ENCODE data around the gene HMGCL.
"Not testable (repeated sequence)": the region's sequence is repeated elsewhere in the genome, so short reads cannot be mapped to it uniquely, and the experiment has no call there.

Gene HMGCL

DNA sequence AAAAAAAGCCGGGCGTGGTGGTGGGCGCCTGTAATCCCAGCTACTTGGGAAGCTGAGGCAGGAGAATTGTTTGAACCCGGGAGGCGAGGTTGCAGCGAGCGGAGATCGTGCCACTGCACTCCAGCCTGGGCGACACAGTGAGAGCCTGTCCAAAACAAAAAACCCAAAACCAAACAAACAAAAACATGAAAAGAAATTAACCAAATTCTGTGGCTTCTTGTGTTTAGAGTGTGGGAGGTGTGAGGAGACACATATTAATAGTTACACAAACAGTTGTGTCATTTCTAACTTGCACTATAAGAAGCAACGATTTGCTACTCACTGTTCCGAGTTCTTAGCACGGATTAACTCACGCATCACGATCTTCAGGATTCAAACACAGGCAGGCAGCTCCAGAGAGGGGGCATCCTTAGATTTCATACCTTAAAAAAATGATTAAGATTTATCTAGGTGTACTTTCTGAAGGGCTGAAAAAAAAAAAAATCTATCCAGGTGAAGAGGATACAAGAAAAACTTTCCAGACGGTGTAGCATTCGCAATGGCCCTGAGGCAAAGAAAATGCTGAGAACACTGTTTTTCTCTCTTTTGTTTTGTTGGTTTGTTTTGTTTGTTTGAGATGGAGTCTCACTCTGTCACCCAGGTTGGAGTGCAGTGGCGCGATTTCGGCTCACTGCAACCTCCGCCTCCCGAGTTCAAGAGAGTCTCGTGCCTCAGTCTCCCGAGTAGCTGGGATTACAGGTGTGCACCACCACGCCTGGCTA is 713 bp upstream of the HMGCL start:
- DNase-seq, result no peak

- DNase-seq, result no peak
Observed at GRCh38 chr1:23824711-23825075, 536 bp downstream of the HMGCL start.

DNA sequence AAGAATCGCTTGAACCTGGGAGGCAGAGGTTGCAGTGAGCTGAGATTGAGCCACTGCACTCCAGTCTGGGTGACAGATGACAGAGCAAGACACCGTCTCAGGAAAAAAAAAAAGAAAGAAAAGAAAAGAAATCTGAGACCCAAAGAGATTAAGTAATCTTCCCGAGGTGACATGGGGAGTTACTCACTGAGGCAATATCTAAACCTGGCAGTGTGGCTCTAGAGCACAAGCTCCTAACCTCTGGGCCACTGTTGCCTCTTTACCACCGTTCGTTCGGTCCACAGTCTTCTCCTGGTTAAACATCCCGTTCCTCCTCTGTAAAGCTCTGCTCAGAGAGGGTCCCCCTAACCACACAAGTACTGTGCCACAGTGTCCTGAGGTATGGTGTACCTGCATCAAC is 1.5 kb downstream of the HMGCL start:
- DNase-seq, result no peak

DNA sequence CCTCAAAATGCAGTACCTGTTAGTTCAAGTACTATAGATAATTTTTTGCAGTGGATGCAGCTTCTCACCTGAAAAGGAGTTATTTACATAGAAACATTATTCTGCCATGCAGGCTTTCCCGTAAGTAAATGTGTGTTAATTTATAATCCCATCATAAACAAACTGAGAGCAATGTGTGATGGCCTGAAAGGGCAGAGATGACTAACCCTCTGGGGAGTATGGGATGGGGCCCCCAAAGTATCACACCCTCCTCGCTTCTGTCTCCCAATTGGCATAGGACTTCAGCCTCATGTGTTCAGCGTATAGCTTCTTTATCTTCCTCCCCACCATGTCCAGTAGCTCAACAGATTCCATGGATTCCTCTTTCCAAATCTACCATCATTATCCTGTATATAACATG is 7.6 kb downstream of the HMGCL start:
- DNase-seq, result no peak

GRCh38 chr1:23816906-23817305 is 8.3 kb downstream of the HMGCL start:
- DNase-seq, result no peak

- DNase-seq, result no peak
Observed at GRCh38 chr1:23816361-23816760, 8.9 kb downstream of the HMGCL start.

GRCh38 chr1:23814016-23814415 is 11.2 kb downstream of the HMGCL start:
- DNase-seq, result no peak

DNA sequence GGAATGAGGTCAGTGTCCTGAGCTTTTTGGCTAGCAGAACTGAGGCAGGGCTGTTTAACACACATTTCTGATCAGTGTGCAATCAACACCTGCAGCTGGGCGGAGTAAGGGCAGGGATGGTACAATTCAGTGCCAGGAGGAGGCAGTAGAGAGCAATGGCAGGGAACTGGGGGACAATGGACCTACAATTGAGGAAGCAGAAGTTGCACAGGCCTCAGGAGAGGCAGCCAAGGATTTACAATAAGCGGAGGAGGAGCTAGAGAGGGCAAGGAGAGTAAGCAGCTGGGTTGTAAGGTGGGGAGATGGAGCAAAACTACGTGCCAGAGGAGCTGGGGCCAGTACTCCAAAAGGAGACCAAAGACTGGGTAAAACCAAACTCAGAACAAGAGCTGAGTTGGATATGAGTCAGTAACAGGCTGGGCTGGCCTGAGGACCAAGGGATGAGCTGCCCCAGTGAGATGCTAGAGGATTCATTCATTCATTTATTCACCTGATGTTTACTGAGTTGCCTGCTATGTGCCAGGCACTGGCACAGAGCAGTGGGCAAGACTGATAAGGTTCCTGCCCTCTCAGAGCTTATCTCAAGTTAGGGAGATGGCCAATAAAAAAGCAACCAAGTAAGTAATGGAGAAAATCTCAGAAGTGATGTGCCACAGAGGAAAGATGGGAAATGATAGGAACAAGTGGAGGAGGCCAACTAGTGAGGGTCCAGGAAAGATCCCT is 14.2 kb downstream of the HMGCL start:
- DNase-seq, result peak; percentile 62

DNA sequence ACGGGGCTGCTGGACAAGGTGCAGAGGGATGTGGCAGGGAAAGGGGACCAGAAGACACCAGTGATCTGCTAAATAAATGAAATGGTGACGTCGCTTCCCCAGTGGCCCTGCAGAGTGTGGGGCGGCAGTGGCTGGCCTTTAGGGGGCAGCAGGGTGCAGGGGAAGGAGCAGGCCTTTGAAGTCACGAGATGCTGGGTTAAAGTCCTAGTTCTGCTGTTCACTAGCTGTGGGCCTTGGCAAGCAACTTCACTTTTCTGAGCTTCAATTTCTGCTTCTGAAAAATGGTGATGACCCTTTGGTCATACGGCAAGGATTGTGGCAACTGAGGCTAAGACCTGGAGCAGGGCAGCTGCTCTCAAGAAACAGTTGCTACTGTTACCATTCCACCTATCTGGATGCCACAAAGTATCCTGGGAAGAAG is 15.5 kb downstream of the HMGCL start:
- peak; percentile 85 for DNase-seq

- DNase-seq, result no peak
Observed at GRCh38 chr1:23807453-23807852, 17.8 kb downstream of the HMGCL start.

DNA sequence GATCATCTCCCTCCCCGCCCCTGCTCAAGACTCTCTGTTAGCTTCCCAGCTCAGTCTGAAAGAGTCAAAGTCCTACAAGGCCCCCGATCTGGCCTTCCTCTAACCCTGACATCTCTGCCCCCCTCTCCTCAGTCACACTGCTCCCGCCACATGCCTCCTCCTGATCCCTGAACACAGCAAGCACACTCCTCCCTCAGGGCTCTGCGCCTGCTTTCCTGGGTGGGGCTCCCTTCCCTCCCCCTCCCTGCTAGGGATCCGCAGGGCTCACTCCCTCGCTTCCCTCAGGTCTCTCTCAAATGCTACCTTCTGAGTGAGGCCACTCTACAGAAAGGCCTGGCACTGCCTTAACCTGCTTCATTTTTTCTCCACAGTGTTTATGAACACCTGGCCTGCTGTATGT is 18.9 kb downstream of the HMGCL start:
- no peak for DNase-seq

DNA sequence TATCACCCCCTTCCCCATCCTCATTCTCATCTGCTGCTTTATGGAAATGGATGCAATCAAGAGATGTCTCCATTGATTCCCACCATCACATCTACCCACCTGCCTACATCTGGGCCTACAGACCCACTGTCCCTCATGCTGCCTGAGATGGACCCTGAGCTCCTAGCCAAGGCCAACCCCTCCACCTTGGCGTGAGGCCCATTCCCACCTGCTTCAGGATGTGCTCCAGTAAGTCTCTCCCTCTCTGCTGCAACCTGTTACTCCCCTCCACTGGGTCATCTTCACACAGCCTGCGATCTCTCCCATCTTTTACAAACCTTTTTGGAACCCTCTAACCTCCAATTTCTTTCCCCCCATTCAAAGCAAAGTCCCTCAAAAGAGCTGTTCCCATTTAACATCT is 20.2 kb downstream of the HMGCL start:
- DNase-seq, result no peak

DNA sequence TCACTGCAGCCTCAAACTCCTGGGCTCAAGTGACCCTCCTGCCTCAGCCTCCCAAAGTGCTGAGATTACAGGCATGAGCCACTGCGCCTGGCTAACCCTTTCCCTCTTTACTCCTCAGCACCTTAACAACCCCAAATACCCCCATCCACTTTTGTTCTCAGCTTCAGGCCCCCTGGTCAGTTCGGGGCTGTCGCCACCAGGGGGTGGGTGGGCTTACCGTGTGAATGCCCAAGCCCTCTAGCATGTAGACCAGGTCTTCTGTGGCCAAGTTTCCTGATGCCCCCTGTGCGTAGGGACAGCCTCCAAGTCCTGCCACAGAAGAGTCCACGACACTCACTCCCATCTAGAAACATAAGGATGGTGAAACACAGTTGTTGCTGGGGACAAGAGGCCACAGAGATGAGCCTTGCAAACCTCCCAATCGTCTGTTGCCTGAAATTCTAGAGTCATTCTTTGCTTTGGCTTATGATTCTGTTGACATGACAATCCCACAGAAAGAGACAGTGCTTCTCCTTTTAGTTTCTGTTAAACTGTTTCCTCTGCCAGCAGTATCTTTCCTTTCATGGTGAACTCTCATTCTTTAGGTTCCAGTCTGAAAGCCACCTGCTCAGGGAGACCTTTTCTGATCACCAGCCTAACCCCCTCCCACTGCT is 20.9 kb downstream of the HMGCL start:
- DNase-seq, result no peak

GRCh38 chr1:23803674-23804073 is 21.6 kb downstream of the HMGCL start:
- no peak for DNase-seq

- DNase-seq, result not testable (repeated sequence)
Observed at GRCh38 chr1:23802809-23803342, 22.4 kb downstream of the HMGCL start.

DNA sequence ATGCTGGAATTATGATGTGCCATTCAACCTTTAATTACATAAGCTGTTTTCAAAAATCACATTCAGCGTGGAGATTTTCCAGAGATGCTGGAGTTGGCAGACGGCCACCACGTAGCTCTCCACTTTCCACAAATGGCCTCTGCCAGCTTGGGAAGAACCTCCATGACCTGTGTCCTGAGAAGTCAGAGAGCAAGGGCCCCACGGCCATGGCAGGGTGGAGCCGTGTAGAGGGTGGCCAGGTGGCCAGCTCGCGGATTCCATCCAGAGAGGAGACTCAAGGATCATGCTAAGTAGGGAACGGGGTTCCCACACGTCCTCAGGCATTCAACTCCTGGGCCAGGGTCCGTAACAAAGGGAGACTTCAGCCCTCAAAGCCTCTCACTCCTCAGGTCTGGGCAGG is 23.4 kb downstream of the HMGCL start:
- DNase-seq, result no peak

GRCh38 chr1:23801338-23801748 is 23.9 kb downstream of the HMGCL start:
- no peak for DNase-seq

DNA sequence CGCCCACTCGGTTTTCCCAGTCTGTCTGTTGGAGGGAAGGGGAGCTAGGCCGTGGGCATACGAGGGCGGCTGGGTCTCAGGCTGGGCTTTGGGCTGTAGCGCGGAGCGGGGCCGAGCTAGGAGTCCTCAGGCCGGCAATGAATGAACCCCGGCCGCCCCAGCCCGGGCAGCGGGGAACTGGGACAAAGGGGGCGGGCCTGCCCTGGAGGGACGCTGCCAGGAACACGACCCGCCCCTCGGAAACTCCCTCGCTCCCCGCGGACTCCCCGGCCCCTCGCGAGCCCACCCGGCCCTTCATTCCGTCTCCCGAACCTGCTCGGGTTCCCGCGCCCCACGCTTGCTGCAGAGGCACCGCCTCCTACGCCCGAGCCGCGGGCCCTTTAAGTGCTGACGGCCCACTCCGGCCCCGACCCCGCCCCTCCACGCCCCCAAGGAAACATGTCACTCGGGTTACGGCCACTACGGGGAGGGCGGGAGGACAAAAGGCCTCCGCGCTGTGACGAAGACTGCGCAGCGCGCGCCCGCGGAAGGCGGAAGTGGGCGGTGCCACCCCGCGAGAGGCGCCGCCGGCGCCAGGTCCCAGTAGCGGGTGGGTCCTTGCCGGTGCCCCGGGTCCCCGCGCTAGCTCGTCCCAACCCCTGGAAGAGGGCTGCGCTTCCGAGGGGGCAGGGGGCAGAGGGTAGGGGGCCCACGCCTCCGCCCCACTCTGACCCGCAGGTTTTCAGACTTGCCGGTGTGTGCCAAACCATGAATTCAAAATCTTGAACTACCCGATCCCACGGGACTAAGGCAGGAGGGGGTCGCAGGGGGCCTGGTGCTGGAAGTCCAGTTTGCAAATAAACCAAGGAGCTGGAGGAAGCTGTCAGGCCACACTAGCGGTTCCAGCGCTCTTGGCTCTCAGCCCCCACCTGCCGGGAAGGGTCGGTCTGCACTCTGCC is 24.6 kb downstream of the HMGCL start, which contains the start of gene GALE:
TSS of gene GALE (minus strand) at position 355 of the 938 bp plus-strand sequence. CDS start 1,747 bp downstream, outside the sequence.
- peak; percentile 97 for DNase-seq

DNA sequence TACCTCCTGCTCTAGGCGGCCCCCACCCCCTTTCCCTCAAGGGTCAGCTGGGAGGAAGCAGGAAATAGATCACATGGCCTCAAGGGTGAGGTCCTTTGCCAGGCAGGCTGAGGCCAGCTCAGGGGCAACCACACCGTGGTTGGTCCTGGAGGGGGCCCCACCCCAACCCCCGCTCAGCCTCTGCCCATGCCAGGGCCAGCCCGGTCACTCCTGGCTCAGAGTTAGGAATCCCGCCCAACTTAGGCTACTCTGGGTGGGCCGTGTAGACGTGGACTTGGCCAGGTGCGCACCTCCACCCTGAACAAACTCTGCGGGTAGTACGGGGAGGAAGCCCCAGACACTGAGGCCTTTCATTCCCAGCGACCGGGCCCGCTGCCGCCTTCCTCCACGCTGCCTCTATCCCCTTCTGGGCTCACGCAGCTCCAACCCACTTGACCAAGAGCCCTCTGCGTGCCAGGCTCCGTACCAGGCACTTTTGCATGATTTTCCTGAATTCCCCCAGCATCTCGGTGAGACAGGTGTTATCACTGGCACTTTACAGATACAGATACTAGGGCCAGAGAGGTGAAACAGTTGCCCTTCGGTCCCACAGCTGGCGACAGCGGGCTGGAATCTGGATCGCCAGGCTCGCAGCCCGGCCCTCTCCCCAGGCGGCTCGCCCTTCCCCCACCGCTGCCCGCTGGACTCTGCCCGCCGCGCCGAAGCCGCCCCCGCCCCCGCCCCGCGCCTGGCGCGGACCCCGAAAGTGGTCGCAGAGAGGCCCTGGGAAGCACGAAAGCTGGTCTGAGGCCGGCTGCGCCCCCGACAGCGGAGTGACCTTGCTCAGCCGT is 25.4 kb downstream of the HMGCL start:
- DNase-seq, result peak; percentile 26

- DNase-seq, result no peak
Observed at GRCh38 chr1:23799255-23799569, 26.0 kb downstream of the HMGCL start.

DNA sequence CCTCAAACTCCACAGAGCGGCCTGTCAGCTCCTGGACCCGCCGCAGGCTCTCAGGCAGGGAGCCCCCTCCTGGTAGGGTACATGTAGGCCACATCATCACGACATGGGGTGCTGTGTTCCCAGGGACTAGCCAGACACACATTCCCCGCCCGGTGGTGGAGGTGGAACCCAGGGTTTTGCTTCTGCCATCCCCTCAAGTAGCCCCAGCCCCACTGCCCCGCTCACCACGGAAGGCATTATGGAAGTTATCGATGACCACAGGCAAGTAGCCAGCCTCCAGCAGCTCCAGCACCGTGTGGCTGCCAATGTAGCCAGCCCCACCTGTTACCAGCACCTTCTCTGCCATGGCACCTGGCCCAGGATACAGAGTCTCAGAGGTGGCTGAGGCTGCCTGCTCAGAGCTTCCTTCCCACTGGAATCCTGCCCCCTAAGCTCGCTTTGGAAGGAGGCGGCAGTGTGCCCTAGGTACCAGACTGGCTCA is 26.5 kb downstream of the HMGCL start:
- DNase-seq, result no peak

Measured in stimulated activated CD4-positive, alpha-beta T cell treated with anti-CD3 and anti-CD28 coated beads, Interleukin-4, amount 100 ng/mL, for 24 hours (primary cell).